HG02759 (cell line): ENCODE data around the gene KIF26B.
"Not testable (repeated sequence)": the region's sequence is repeated elsewhere in the genome, so short reads cannot be mapped to it uniquely, and the experiment has no call there.

Source experiments
- ATAC-seq: cut with Tn5 transposase; IDR thresholded peaks from one replicate; pipeline ENCODE4 v1.9.1; 2021; ENCODE audit warnings: mild to moderate bottlenecking, moderate library complexity; ENCODE audit not compliant: unreplicated experiment

The KIF26B gene

DNA sequence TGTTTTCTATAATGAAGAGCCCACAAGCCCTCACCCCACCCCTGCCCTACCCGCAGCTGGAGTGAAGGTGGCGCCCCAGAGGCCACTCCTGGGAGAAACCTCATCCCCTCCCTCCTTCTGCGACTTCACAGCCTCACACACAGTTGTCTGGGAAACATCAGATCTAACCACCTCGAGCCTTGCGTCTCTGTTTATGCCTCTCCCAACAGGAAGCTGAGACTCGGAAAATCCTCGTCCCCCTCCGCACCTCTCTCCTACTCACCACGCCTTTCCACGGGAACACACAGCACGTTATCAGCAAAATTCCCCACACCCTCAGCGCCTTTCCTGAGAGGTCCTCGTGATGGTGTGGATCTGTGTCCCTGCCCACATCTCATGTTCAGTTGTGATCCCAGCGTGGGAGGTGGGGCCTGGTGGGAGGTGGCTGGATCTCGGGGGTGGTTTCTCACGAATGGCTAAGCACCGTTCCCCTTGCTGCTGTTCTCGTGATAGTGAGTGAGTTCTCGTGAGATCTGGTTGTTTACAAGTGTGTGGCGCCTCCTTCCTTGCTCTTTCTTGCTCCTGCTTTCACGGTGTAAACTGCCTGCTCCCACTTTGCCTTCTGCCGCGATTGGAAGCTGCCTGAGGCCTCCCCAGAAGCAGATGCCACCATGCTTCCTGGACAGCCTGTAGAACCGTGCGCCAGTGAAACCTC, 190.6 kb downstream of the KIF26B start:
- ATAC-seq: no peak

DNA sequence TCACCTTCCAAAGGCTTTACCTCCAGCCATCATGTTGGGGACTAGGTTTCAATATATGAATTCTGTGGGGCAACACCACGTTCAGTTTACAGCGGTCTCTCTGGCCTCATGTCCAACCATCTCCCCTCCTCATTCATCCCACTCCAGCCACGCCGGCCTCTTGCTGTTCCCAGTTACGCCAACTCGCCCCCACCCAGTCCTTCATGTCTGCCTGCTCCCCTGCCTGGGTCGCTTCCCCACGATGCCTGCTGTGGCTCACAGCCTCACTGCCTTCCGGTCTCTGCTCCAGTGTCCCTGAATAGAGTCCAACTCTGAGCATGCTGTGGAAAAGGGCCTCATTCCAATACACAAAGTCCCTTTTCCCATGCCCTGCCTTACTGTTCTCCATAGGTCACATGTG, 193.8 kb downstream of the KIF26B start:
- no peak for ATAC-seq

DNA sequence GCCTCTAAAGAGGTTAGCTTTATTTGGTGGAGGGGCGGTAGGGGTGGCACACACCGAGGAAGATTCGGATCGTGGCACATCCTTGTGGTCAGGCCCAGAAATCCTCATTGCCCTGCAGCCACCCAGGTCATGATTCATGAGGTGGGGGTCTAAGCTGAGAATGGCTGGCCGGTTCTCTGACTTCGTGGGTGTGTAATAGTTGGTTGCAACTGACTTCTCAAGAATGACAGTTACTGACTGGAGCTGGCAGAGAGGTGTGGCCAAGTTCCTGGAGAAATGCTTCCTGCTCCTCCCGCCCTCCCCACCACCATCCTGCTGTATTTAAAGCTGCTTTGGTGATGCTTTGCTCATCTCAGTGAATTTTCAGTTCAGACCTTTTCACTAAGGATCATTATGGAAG, 198.6 kb downstream of the KIF26B start:
- no peak for ATAC-seq

DNA sequence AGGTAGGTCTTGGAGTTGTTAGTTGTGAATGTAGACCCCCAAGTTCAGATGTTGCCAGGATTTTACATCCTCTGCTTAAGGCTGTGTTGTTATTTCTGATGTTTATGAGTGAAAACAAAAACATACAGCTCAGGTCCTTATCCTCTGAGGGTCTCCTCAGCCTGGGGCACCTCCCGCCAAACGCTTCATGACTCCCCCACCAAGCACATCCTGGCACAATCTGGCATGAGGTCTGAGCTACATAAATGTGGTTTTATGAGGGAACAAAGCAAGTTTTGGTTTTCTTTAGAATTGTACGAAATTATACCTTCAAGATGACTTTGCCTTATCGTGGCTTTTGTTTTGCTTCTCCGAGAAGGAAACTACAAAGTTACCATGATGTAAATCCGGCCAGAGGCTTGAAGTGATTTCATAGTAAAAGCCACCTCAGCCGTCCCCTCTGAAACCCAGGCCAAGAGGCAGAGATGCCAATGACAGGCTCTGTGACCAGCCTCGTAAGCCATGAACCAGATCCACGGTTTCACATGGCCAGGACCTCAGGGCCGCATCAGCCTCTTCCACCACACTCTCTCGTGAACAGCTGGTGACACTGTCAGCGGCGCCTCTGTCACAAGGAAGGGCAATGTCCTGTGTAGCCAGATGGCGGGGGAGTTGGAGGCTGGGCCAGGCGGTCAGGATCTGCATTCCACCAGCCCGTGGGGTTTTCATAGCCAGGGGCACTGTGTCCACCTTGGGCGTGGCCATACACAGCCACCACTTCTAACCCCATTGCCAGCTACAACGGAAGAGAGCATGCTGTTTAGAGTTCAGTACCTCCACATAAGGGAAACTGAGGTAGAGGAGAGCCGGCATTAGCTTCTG, 199.4 kb downstream of the KIF26B start:
- ATAC-seq: no peak

DNA sequence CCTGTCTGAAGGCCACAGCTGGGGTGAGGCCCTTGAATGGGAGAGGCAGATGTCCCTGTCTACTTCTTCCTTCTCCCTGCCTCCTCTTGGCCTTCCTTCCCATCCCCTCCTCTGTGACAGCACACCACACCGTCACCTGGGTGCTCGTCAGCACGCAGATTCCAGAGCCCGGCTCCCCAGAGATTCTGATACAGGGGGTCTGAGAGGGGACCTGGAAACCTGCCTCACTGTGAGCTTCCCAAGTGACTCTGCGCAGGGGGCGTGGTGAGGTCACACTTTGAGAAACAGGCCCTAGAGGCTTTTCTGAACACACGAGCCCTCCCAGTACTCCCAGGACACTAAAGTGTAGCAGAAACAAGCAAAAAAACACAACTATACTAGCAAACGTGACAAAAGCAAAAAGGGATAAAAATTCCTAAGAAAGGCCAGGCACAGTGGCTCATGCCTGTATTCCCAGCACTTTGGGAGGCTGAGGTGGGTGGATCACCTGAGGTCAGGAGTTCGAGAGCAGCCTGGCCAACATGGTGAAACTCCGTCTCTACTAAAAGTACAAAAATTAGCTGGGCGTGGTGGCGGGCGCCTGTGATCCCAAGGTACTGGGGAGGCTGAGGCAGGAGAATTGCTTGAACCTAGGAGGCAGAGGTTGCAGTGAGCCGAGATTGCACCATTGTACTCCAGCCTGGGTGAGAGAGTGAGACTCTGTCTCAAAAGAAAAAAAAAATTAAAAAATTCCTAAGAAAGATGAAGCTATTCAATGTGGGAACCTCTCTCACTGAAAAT, 201.3 kb downstream of the KIF26B start:
- not testable (repeated sequence) for ATAC-seq

DNA sequence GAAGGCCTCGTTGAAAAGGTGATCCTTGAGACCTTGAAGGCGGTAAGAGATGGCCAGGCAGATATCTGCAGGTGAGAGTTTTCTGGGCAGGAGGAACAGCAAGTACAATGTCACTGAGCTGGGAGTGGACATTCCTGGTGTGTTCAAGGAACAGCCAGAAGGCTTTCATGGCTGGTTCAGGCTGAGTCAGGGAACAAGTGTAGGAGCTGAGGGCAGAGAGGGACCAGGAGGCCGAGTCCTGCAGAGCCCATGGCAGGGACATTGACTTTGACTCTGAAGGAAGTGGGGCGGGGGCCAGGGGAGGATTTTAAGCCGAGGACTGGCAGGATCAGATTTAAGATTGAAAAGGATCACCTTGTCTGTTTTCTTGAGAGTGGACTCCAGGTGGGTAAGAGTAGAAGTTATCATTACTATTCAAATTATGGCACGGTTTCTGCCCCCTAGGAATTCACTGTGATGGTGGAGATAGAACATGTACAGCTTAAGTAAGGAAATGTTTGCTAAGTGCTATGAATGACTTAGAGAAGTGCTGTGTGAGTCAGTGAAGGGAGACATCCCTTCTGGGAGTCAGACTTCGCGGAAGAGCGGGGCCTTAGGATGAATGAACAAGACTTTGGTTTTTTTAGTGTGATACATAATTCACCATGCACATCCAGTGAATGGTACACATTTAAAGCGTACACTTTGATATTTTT, 202.3 kb downstream of the KIF26B start:
- ATAC-seq: no peak

DNA sequence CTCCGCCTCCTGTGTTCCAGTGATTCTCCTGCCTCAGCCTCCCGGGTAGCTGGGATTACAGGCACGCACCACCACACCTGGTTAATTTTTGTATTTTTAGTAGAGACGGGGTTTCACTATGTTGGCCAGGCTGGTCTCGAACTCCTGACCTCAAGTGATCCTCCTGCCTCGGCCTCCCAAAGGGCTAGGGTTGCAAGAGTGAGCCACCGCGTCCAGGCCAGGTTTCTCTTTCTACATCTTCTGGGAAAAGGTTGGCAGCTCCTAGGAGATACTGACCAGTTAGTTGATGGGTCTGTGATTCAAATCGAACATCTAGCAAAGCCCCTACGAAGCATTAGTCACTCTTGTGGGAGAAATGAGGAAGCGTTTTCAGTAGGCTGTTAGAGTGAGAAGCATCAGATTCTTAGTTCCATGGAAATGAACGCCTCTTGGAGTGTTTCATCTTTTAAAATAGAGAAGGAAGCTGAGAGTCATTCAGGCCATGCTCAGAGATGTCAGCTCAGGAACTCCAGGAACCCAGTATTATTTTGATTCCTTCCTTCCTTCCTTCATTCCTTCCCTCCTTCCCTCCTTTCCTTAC, 204.4 kb downstream of the KIF26B start:
- ATAC-seq: not testable (repeated sequence)

DNA sequence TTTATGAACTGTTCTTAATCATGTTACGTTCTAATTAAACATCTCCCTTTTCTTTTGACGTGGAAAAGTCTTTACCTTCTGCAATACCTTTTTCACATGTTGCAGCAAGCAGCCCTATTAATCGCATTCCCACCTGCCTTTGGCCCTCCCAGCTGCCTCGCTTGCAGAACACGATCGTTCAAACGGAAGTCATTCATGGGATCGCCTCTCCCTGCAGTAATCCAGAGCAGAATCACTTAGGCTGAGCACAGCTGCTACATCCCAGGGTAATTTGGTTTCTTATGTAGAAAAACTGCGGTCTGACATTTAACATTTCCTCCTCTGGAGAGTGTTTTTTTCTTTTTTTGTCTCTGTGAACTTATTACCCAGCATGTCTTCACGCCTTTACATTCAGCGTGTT, 206.3 kb downstream of the KIF26B start:
- ATAC-seq: no peak

DNA sequence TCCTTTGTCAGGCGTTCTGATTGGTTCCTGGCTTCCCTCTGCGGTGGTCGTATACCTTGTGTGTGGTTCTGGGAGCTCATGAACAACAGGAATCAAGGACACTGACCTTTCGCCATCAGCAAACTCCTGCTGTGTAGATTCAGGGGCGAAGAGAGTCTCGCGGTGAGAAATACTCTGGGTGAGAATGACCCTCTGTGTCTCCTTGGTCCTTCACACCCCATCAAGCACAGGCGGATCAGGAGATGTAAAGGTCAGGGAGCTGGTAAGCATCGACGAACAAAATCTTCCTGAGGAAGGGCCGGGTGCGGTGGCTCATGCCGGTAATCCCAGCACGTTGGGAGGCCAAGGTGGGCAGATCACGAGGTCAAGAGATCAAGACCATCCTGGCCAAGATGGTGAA, 207.2 kb downstream of the KIF26B start:
- ATAC-seq: no peak

DNA sequence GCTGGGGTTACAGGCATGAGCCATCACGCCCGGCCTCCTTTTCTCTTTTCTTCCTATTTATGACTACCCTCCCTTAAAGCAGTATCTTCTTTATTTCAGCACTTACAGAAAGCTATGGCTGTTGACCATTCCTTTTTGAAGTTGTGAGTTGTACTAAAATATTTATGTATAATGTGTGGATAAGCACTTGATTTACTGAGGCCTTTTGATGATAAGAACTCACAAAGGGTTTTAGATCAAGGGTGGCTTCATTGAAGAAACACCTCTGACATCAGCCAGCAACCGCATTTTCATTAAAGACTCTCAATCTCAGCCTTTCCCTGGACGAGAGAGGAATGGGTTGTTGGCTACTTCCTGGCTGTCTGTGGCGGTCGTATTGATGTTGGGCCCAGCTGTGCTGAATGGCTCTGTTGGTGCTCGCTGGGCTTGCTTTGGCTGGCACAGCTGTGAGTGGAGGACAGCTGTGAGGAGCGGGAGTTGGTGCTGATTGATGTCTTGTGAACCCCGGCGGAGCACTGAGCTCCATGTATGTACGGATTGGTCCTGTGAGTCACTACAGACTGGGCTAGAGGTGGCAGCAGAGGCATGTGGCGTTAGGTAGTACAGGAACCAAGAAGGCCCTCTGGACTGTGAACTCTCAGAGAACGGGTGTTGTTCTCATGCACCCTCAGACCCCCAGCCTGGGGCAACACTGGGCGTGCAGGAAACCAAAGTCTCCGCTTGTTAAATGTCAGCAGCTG, 208.8 kb downstream of the KIF26B start:
- ATAC-seq: no peak

DNA sequence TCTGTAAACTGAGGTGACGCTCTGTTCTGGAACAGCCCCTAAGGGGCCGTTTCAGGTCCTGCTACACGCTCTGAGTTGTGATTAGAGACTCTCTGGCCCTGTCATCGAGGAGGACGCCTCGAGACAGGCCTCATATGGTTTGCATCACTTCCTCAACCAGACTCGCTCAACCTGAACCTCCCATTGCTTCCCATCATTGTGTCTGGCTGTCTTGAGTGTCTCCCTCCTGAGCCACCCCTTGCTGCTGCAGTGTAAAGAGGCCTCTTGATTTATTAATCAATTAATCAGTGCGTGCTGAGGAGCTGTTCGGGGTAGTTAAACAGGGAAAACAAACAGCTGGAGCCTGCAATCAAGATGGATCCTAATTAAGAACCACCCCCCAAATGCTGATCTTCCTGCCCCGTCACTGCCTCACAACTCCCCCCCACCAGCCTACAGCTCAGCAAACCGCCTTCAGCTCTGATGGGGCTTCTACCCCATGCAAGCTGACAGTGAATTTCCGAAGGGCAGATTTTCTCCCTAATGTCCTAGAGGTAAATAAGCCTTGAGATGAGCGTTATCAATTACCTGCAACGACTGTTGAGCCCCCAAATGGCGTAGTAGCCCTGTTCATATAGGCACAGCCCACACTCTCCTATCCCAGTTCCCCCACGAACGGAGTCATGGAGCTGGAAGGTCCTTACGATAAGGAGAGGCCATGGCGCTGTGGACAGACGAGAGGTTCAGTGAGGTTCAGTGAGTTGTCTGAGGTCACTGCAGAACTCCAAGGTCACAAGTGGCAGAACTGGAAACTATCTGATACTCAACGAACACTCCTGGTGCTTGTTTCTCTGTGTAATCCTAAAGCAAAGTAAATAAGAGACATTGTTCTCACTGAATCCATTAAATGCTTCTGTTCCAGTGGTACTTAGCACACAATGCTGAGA, 210.6 kb downstream of the KIF26B start:
- no peak for ATAC-seq

DNA sequence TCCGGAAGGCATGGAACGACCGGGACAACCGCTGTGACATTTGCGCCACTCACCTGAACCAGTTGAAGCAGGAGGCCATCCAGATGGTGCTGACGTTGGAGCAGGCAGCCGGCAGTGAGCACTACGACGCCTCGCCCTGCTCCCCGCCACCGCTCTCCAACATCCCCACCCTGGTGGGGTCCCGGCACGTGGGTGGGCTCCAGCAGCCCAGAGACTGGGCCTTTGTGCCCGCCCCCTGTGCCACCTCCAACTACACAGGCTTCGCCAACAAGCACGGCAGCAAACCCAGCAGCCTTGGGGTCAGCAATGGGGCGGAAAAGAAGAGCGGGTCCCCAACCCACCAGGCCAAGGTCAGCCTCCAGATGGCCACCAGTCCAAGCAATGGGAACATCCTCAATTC, 212.1 kb downstream of the KIF26B start:
- ATAC-seq: no peak

DNA sequence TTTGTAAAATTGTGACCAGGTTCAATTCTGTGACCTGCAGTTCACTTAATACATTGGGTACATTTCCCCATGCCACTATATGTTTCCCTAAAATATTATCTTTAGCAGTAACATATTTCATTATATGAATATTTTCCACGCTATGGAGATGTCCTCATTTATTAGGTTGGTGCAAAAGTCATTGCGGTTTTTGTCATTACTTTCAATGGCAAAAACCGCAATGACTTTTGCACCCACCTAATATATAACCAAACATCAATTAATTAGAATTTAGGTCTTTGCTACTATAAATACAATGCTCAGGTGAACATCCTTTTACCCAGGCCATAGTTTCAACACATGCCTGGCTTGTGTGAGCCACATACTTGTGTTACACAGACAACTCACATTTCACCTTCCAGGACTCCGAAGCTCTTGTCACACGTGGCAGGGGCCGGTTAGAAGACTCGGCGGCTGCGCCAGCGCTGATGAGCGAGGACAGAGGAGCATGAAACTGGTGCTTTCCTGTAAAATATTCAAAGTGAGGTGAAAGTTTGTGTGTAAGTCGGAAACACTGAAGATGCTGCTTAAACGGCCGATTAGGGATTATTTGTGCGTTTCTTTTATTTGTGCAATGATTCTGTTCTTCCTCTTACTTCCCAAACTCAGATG, 215.5 kb downstream of the KIF26B start:
- no peak for ATAC-seq

DNA sequence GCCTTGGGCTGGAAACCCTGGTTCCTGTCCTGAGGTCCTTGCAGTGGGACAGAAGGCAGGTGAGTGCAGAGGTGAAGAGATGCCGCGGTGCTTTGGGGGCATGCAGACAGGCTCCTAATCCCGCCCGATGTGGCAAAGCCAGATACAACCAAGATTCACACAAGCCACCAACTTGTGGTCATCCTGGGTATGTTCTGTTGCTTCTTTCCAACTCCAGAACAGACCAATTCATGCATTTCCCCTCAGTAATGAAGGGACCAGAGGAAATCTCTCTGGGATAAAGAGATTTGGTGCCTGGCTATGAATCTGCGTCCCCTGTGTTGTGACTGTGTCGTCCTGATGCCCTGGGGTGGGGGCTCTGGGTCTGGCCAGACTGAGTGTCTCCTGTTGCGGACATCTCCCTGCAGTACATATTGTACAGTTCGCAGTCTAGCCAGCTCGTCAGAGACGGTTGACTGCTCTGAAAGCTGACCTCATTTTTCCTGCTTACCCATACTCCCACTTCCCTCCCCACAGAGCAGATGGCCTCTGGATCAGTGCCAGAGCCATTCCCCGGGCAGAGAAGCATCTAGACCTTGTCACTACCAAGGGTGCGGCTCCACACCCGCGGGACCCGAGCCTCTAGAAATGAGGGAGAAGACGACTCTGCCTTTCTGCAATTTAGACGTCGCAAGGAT, 216.3 kb downstream of the KIF26B start:
- ATAC-seq: no peak

DNA sequence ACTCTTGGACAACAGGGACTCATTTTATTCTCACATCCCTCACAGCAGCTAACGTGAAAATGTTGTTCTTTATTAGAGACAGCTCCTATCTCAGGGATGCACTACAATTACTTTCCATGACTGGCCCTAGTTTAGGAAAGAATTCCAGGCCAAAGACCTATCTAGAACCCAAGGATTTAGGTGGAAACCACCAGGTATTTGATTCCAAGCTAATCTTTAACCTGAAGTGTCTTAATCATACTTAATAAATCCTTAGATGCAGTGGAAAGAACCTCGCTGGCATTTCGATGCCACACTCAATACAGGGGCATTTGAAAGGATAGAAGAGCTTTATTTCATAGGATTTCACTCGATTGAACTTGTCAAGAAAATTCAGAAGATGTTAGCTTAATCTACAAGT, 218.3 kb downstream of the KIF26B start:
- no peak for ATAC-seq

DNA sequence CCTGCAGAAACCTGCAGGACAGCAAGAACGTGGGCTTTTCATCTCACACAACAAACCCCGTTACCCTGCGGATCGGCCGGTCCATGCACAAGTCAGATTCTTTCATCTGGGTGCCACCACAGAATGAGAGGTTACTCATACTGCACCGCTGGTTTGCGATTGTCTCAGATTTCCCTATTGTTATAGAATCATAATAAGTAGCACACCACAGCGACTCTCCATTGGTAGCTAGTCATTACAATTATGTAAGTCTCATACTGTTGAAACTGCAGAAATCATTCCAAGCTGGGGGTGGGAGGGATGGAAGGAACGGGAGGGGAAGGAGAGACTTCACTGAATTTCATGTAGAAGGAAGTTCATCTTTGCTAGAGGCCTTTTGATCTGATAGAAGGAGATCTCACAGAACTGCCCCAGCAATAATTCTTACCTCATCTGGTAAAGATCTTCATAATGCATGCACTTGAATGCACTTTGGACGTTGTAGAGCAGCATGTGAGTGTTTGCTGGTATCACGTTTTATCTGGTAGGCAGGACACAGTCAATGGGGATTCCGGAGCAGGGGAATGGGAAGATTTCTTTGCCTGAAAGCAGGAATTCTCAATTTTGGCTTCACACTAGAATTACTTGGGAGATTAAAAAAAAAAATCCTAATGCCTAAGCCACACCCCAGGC, 221.1 kb downstream of the KIF26B start:
- no peak for ATAC-seq

DNA sequence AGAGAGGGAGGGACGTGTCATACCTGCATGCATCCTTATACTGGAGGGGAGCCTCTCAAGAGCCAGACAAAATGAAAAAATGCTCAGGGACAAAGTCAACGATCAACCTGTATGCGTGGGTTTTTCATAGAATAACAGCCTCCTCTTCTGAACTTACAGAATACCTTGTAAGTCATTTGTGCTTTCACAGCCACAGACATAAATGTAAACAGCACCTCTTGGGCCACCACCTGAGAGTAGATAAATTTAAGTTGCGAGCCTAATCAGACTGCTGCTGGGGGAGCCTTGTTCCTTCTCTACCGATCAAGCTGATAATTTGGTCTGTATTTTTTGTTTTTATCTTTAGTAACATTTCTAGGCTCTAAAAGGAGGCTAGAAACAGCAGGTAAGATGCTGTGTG, 223.1 kb downstream of the KIF26B start:
- ATAC-seq: no peak
